ENCODE results near the gene BPTF. TPM values are rescaled to one million over a fixed set of nuclear protein-coding genes. Genes with fewer than 3 reads are reported as not detected.

Gene BPTF
- polyA plus RNA-seq, 1 experiment = 46.0 TPM

DNA sequence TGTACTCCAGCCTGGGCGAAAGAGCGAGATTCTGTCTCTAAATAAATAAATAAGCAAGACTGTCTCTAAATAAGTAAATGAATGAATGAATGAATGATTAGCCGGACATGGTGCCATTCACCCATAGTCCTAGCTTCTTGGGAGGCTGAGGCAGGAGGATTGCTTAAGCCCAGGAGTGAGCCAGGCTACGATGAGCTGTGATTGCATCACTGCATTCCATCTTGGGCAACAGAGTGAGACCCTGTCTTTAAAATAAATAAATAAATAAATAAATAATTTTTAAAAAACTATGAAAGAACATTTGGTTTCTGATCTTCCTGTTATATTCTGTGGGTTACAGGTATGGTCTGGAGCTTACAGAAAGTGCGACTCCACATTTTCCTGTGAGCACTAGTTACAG lies 105.9 kb downstream of the BPTF start:
- no peak overlapping the region for H3K27ac ChIP-seq (ENCODE audit: low read depth, low read length)
- ChIA-PET POLR2A (interaction anchor here (0.6 kb wide), 1 partner anchor 574 kb away, joined by 4 read pairs; no protein-coding TSS in a partner anchor), CTCF (no interaction called here)
- TF ChIP-seq, protein P1, sequence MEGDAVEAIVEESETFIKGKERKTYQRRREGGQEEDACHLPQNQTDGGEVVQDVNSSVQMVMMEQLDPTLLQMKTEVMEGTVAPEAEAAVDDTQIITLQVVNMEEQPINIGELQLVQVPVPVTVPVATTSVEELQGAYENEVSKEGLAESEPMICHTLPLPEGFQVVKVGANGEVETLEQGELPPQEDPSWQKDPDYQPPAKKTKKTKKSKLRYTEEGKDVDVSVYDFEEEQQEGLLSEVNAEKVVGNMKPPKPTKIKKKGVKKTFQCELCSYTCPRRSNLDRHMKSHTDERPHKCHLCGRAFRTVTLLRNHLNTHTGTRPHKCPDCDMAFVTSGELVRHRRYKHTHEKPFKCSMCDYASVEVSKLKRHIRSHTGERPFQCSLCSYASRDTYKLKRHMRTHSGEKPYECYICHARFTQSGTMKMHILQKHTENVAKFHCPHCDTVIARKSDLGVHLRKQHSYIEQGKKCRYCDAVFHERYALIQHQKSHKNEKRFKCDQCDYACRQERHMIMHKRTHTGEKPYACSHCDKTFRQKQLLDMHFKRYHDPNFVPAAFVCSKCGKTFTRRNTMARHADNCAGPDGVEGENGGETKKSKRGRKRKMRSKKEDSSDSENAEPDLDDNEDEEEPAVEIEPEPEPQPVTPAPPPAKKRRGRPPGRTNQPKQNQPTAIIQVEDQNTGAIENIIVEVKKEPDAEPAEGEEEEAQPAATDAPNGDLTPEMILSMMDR (IDR thresholded peaks at IDR 0.05; ENCODE audit: low read depth, low read length) = no peak
- H3K9me3 ChIP-seq (ENCODE audit: control insufficient read depth, insufficient read depth, low read length) = no peaks in the 10 kb centered on the region
- no peak overlapping the region for H3K4me3 ChIP-seq (ENCODE audit: low read depth, low read length)
- no peaks in the 10 kb centered on the region for H3K27me3 ChIP-seq (ENCODE audit: control insufficient read depth, insufficient read depth, low read length)
- no peak for DNase-seq (ENCODE audit: low read depth, low spot score)

- H3K9me3 ChIP-seq (ENCODE audit: control insufficient read depth, insufficient read depth, low read length) = no peaks in the 10 kb centered on the region
- TF ChIP-seq, protein P1 (IDR thresholded peaks at IDR 0.05; ENCODE audit: low read depth, low read length) = peak; percentile 48
- H3K27me3 ChIP-seq (ENCODE audit: control insufficient read depth, insufficient read depth, low read length) = no peaks in the 10 kb centered on the region
- ChIA-PET CTCF (interaction anchor here (0.6 to 2.1 kb wide), 13 partner anchors 9 to 140 kb away, joined by 3 to 10 read pairs (median 3); no protein-coding TSS in a partner anchor), POLR2A (no interaction called here)
- no peak for DNase-seq (ENCODE audit: low read depth, low spot score)
- H3K27ac ChIP-seq (ENCODE audit: low read depth, low read length) = no peak overlapping the region
- no peak overlapping the region for H3K4me3 ChIP-seq (ENCODE audit: low read depth, low read length)
Measured at GRCh38 chr17:67942810-67943209, 117.5 kb downstream of the BPTF start.

DNA sequence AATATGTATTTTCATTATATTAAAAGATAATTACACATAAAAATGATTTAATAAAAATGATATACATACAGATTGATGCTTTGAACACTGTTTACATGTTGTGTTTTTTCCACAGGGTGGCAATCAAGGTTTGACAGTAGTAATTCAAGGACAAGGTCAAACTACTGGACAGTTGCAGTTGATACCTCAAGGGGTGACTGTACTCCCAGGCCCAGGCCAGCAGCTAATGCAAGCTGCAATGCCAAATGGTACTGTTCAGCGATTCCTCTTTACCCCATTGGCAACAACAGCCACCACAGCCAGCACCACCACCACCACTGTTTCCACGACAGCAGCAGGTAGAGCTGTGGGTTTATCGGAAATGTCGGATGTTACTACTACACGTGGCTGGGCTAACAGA lies 118.7 kb downstream of the BPTF start:
- H3K4me3 ChIP-seq (ENCODE audit: low read depth, low read length) = no peak overlapping the region
- POLR2A ChIA-PET = no interaction called here
- no peak overlapping the region for H3K27ac ChIP-seq (ENCODE audit: low read depth, low read length)
- no peaks in the 10 kb centered on the region for H3K27me3 ChIP-seq (ENCODE audit: control insufficient read depth, insufficient read depth, low read length)
- TF ChIP-seq, protein P1 (IDR thresholded peaks at IDR 0.05; ENCODE audit: low read depth, low read length) = no peak
- no peak for DNase-seq (ENCODE audit: low read depth, low spot score)
- CTCF ChIA-PET = interaction anchor here (0.9 to 2.1 kb wide), 3 partner anchors 12 to 20 kb away, joined by 4 to 6 read pairs (median 5); no protein-coding TSS in a partner anchor
- H3K9me3 ChIP-seq (ENCODE audit: control insufficient read depth, insufficient read depth, low read length) = no peaks in the 10 kb centered on the region

GRCh38 chr17:67946513-67946912 lies 121.2 kb downstream of the BPTF start:
- Histone ChIP-seq H3K9me3 (ENCODE audit: control insufficient read depth, insufficient read depth, low read length) (no peaks in the 10 kb centered on the region), H3K27ac (ENCODE audit: low read depth, low read length) (no peak overlapping the region), H3K27me3 (ENCODE audit: control insufficient read depth, insufficient read depth, low read length) (no peaks in the 10 kb centered on the region), H3K4me3 (ENCODE audit: low read depth, low read length) (no peak overlapping the region)
- no peak for DNase-seq (ENCODE audit: low read depth, low spot score)
- TF ChIP-seq, protein P1 (IDR thresholded peaks at IDR 0.05; ENCODE audit: low read depth, low read length) = no peak
- CTCF ChIA-PET = interaction anchor here (1.2 to 1.3 kb wide), 2 partner anchors 16 to 18 kb away, joined by 3 to 4 read pairs; no protein-coding TSS in a partner anchor
- POLR2A ChIA-PET = no interaction called here

- DNase-seq (ENCODE audit: low read depth, low spot score) = no peak
- no peak overlapping the region for H3K27ac ChIP-seq (ENCODE audit: low read depth, low read length)
- TF ChIP-seq, protein P1 (IDR thresholded peaks at IDR 0.05; ENCODE audit: low read depth, low read length) = no peak
- CTCF ChIA-PET = interaction anchor here (1.2 kb wide), 1 partner anchor 16 kb away, joined by 4 read pairs; no protein-coding TSS in a partner anchor
- no peaks in the 10 kb centered on the region for H3K27me3 ChIP-seq (ENCODE audit: control insufficient read depth, insufficient read depth, low read length)
- no peak overlapping the region for H3K4me3 ChIP-seq (ENCODE audit: low read depth, low read length)
- no peaks in the 10 kb centered on the region for H3K9me3 ChIP-seq (ENCODE audit: control insufficient read depth, insufficient read depth, low read length)
- POLR2A ChIA-PET = no interaction called here
Measured at GRCh38 chr17:67947325-67947813, 122.1 kb downstream of the BPTF start.

All from AG04450 (cell line).